Cerebellar cortex (tissue), 1 donor: Measurements from ENCODE around the gene PPIL1.
A peak's percentile ranks its signal among the peaks of the same experiment; 100 is the strongest.

Experiments
- DNase-seq: peaks from one replicate; pipeline ENCODE4 v3.0.0-alpha.2; 2015; ENCODE audit warnings: low spot score

Gene PPIL1

GRCh38 chr6:36834576-36835341, 39.8 kb downstream of the PPIL1 start:
- no peak for DNase-seq

DNA sequence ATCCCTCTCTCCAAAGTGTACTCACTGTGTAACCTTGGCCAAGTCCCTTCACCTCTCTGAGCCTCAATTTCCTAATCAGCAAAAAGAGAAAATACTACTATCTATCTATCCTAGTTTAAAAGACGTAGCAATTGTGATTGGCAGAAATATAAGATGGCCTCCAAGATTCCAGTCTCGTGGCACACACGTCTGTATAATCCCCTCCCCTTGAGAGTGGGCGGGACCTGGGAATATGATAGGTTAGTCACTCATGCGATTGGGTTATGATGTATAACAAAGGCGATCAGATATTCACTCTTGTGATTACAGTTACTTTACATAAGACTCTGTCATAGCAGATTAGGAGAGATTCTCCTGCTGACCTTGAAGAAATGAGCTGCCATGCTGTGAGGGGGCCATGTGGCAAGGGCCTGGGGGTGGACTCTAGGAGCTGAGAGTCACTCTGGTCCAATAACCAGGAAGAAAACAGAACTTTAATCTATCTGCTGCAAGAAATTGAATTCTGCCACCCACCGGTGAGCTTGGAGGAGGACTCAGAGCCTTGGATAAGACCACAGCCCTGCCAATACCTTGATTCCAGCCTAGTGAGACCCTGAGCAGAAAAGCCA, 41.3 kb downstream of the PPIL1 start:
- DNase-seq: no peak

DNA sequence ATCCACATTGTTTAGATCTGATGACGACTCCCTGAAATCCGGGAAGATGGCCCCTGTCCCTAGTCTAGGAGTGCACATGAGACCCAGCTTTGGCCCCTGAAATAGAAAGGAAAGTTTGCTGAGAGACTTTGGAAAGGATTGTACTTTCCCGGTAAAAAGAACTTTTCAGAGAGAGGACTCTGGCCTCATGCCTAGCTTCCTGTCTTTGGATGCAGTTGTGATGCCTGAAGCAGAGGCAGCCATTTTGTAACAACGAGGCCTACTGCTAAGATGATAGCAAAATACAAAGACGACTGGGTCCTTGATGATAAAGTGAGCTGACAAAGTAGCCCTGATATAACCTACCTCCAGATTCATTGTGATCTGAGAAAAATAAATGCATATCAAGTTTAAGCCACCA, 42.3 kb downstream of the PPIL1 start:
- DNase-seq: no peak

- DNase-seq: no peak
Observed at GRCh38 chr6:36830577-36830976, 44.0 kb downstream of the PPIL1 start.

DNA sequence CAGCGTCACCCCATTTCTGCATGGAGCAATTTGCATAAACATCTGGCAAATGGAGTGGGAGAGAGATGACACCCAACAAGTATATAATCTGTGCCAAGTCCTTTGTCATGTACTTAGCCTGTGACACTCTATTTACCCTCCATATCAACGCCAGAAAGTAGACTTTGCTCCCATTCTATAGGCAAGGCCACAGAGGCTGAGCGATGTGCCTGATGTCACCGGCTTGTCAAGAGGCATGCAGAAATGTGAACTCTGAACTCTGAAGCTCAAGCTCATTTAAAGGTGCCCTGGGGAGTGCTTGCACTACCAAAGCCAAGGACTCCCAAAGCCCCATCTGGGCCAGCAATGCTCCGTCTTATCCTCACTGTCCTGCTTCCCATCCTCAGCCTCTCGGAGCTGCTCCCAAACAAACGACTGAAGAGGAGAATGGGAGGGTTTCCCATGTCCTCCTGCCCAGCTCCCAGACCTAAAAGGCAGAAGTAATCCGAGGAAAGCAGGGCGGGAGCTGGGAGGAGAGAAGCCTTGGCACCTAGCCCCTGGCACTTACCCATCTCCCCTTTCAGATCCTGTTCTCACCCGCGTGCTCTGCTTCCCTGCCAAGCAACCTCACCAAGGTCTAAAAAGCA, 44.6 kb downstream of the PPIL1 start:
- peak; percentile 93 for DNase-seq

- DNase-seq: no peak
Observed at GRCh38 chr6:36827261-36828079, 47.1 kb downstream of the PPIL1 start.

DNA sequence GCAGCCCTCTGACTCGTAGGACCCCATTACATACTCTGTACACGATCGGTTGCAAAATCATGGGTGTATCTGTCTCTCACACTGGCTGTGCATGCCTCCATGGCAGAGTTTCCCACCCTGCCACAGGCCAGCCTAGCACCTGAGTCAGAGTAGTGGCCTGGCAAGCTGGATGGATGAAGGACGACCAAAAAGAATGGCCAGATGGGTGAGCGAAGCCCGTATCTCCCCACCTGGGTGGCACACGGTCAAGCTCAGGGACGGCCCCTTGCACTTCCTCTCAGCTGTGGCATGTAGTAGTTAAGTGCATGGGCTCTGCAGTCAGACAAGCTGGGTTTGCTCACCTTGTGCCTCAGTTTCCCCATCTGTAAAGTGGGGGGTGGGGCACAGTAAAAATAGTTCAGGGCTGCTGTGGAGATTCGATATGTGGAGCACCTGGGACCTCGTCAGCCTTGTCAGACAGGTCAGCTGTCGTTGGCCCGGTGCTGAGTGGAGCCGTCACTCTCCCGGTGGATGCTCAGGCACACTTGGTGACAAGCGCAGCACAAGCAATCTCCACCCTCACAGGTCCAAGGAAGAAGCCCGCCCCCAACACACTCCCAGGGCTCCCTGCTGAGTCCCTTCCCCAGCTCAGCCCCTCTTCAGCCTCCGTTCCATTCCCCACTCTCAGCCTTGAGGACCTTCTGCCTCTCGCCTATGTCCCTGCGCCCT, 47.9 kb downstream of the PPIL1 start:
- no peak for DNase-seq

GRCh38 chr6:36825994-36826393, 48.6 kb downstream of the PPIL1 start:
- DNase-seq: no peak

GRCh38 chr6:36825452-36825851, 49.2 kb downstream of the PPIL1 start:
- DNase-seq: no peak

- DNase-seq: no peak
Observed at GRCh38 chr6:36824253-36824652, 50.4 kb downstream of the PPIL1 start.

- DNase-seq: no peak
Observed at GRCh38 chr6:36823421-36824096, 51.0 kb downstream of the PPIL1 start.

- DNase-seq: no peak
Observed at GRCh38 chr6:36822506-36823269, 51.9 kb downstream of the PPIL1 start.

GRCh38 chr6:36821581-36822335, 52.8 kb downstream of the PPIL1 start:
- DNase-seq: no peak

DNA sequence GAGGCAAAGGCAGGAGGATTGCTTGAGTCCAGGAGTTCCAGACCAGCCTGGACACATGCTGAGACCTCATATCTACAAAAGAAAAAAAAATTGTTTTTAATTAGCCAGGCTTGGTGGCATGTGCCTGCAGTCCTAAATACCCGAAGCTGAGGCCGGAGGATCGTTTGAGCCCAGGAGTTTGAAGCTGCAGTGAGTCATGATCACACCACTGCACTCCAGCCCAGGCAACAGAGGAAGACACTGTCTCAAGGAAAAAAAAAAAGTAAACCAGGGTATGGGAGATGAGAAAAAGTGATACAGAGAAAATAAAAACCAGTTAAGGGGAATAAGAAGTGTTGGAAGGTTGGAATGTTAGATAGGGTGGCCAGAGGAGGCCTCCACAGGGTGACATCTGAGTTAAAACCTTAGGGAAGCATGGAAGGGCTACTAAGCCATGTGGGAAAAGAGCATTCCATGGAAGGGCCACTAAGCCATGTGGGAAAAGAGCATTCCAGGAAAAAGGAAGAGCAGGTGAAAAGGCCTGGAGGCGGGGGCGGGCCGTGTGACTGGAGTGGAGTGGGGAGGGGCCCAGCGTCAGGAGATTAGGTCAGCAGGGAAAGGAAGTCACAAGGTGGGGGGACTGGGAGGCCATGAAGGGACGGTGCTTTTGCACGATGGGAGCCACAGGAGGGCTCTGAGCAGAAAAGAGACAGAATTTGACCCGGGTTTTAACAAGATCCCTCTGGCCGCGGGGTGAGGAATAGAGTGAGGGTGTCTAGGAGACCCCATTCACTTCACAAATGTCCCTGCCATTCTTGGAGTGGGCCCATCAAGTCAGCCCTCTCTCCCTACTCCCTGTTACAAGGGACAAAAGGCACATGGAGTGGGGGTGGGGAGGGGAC, 53.7 kb downstream of the PPIL1 start:
- no peak for DNase-seq

- DNase-seq: no peak
Observed at GRCh38 chr6:36818756-36819155, 55.8 kb downstream of the PPIL1 start.

DNA sequence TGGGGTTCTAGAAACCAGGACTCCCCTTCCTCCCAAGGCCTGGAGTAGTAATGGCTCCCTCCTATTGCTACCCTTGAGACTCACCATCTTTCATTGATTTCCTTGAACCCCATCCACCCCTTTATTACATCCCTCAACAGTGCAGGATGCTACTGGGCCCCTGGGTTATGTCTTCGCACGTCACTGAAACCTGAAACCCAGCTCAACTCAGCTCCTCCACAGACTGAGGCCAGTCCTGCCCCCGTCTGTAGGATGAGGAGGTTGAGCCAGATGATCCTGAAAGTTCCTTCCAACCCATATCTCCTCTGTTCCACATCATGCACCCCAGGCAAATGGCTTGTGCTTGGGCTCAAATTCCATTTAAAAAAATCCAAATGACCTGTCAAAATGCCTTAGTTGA, 56.8 kb downstream of the PPIL1 start:
- no peak for DNase-seq

DNA sequence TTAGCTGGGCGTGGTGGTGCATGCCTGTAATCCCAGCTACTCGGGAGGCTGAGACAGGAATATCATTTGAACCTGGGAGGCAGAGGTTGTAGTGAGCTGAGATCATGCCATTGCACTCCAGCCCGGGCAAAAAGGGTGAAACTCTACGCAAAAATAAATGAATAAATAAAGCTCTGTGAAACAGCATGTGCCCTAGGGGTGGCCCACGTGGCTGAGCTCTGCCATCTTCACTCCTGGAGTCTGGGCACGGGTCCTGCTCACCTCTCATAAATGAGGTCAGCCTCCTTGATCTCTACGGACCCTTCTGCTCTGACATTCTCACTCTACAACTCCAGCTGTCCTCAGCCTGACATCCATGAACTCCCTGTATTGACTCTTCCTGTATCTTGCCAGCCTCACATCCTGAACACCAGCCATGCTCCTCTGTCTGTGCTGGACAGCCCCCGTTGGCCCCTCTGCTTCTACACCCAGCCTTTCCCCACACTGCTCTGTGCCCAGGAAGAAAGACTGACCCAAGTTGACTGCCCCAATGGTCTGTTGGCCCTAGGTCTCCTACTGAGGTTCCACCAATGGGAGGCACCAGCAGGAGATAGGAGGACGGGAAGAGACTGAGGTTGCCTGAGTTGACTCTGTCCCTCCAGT, 57.3 kb downstream of the PPIL1 start:
- DNase-seq: no peak
